H1 (cell line): ENCODE data around the gene PHTF1. TPM values are rescaled to one million over a fixed set of nuclear protein-coding genes. Genes with fewer than 3 reads are reported as not detected.

Source experiments
- CTCF ChIA-PET: fragments of 300-600 bp; sonication (Branson Sonifier 250); formaldehyde crosslinking; loops from one replicate; lab custom pipeline; 2021; ENCODE audit not compliant: partially characterized antibody; lab: Charles Lee
- POLR2A ChIA-PET: fragments of 300-600 bp; sonication (Branson Sonifier 250); formaldehyde crosslinking; loops from one replicate; lab custom pipeline; 2021; ENCODE audit warnings: inconsistent platforms; ENCODE audit not compliant: partially characterized antibody; lab: Charles Lee
- DNase-seq, 2 experiments: peaks; one replicate each; pipeline versions ENCODE4 v3.0.0 to v3.0.0-alpha.2; 2010 to 2022; ENCODE audit warnings: low spot score in 2 of 2, low read depth in 1 of 2, mixed read lengths in 1 of 2
- FAIRE-seq: peaks from 2 replicates; lab custom pipeline; 2011; peaks lifted over from hg19 to GRCh38; lab: Jason Lieb, UNC
- H2AFZ ChIP-seq: 2 replicates; pipeline ENCODE4 v1.8.1; 2012; ENCODE audit warnings: low read length, inconsistent platforms
- H2AK5ac ChIP-seq: 2 replicates; pipeline ENCODE4 v1.6.1; 2013; ENCODE audit warnings: low read depth, low read length
- H2BK120ac ChIP-seq: replicated peaks from 2 replicates; pipeline ENCODE3; 2013; ENCODE audit warnings: low read depth, low read length, inconsistent platforms
- H2BK12ac ChIP-seq: 2 replicates; pipeline ENCODE4 v1.6.1; 2013; ENCODE audit warnings: low read depth, low read length
- H2BK15ac ChIP-seq: 2 replicates; pipeline ENCODE4 v1.6.1; 2013; ENCODE audit warnings: low read length
- H2BK20ac ChIP-seq: 2 replicates; pipeline ENCODE4 v1.6.1; 2013; ENCODE audit warnings: low read length
- H2BK5ac ChIP-seq: 2 replicates; pipeline ENCODE4 v1.6.1; 2013; ENCODE audit warnings: low read depth, low read length
- H3K14ac ChIP-seq: 2 replicates; pipeline ENCODE4 v1.6.1; 2013; ENCODE audit warnings: inconsistent platforms; ENCODE audit not compliant: insufficient read length
- H3K18ac ChIP-seq: 2 replicates; pipeline ENCODE4 v1.6.1; 2013; ENCODE audit warnings: low read length; ENCODE audit errors: extremely low read depth
- H3K23ac ChIP-seq: 2 replicates; pipeline ENCODE4 v1.6.1; 2013; ENCODE audit warnings: inconsistent platforms; ENCODE audit not compliant: insufficient read length
- H3K23me2 ChIP-seq: 2 replicates; pipeline ENCODE4 v1.6.1; 2013; ENCODE audit warnings: low read depth, low read length
- H3K27ac ChIP-seq: 2 replicates; pipeline ENCODE4 v1.6.1; 2011; ENCODE audit warnings: low read depth, low read length, inconsistent platforms
- H3K27me3 ChIP-seq, 4 experiments: replicated peaks in 1 of 4; 1 replicate in 1 of 4; 2 replicates in 3 of 4; pipeline versions ENCODE4 v1.6.1 to v1.8.1; 2011 to 2013; ENCODE audit warnings: low read length in 3 of 4, mild to moderate bottlenecking in 3 of 4, inconsistent platforms in 2 of 4, mixed read lengths in 2 of 4, moderate library complexity in 1 of 4; ENCODE audit not compliant: control insufficient read depth in 3 of 4, insufficient read depth in 3 of 4; ENCODE audit errors: extremely low read depth in 1 of 4
- H3K36me3 ChIP-seq, 4 experiments: 2 replicates each; pipeline versions ENCODE4 v1.6.1 to v1.8.1; 2011 to 2013; ENCODE audit warnings: mild to moderate bottlenecking in 4 of 4, low read length in 3 of 4, moderate library complexity in 2 of 4, control low read depth in 1 of 4, inconsistent platforms in 1 of 4; ENCODE audit not compliant: insufficient read depth in 4 of 4, control insufficient read depth in 2 of 4
- H3K4ac ChIP-seq: replicated peaks from 2 replicates; pipeline ENCODE3; 2013; ENCODE audit warnings: low read length, low read depth, mixed read lengths, inconsistent platforms; ENCODE audit not compliant: insufficient read length
- H3K4me1 ChIP-seq, 4 experiments: replicated peaks in 1 of 4; 1 replicate in 1 of 4; 2 replicates in 3 of 4; pipeline versions ENCODE4 v1.6.1 to v1.8.1; 2011 to 2013; ENCODE audit warnings: low read length in 3 of 4, inconsistent platforms in 2 of 4, mixed read lengths in 1 of 4; ENCODE audit not compliant: insufficient read depth in 4 of 4, control insufficient read depth in 3 of 4
- H3K4me2 ChIP-seq, 2 experiments: 2 replicates each; pipeline versions ENCODE4 v1.6.1 to v1.8.1; 2011 to 2013; ENCODE audit warnings: low read depth in 2 of 2, low read length in 2 of 2, control low read depth in 1 of 2, inconsistent platforms in 1 of 2, mild to moderate bottlenecking in 1 of 2; ENCODE audit not compliant: insufficient read depth in 1 of 2
- H3K4me3 ChIP-seq, 4 experiments: fragments of 200-600, 300-600 bp in 1 of 4; sonication (generic), shearing (Covaris generic), sonication (Bioruptor Twin) in 1 of 4; 2 replicates each; pipeline versions ENCODE4 v1.5.1 to v1.8.1; 2011 to 2016; ENCODE audit warnings: low read length in 4 of 4, low read depth in 3 of 4, control low read depth in 2 of 4, inconsistent platforms in 2 of 4, mild to moderate bottlenecking in 2 of 4, mixed read lengths in 1 of 4, moderate library complexity in 1 of 4; ENCODE audit not compliant: insufficient read depth in 2 of 4; ENCODE audit errors: extremely low read depth in 1 of 4
- H3K56ac ChIP-seq: replicated peaks from 2 replicates; pipeline ENCODE3; 2013; ENCODE audit warnings: low read depth, mild to moderate bottlenecking, mixed read lengths, low read length, inconsistent platforms; ENCODE audit not compliant: insufficient read length
- H3K79me1 ChIP-seq: 2 replicates; pipeline ENCODE4 v1.6.1; 2013; ENCODE audit warnings: low read depth, low read length, control low read depth
- H3K79me2 ChIP-seq, 2 experiments: 2 replicates each; pipeline versions ENCODE4 v1.6.1 to v1.8.1; 2012 to 2013; ENCODE audit warnings: low read length in 2 of 2, mild to moderate bottlenecking in 2 of 2, inconsistent platforms in 1 of 2; ENCODE audit not compliant: insufficient read depth in 2 of 2, control insufficient read depth in 1 of 2
- H3K9ac ChIP-seq, 4 experiments: replicated peaks in 1 of 4; 1 replicate in 1 of 4; 2 replicates in 3 of 4; pipeline versions ENCODE4 v1.6.1 to v1.8.1; 2011 to 2013; ENCODE audit warnings: low read depth in 3 of 4, low read length in 3 of 4, control low read depth in 2 of 4, mild to moderate bottlenecking in 2 of 4, moderate library complexity in 2 of 4, inconsistent platforms in 1 of 4; ENCODE audit errors: extremely low read depth in 1 of 4
- H3K9me3 ChIP-seq, 2 experiments: 2 replicates each; pipeline versions ENCODE4 v1.6.1 to v1.8.1; 2012 to 2013; ENCODE audit warnings: mild to moderate bottlenecking in 2 of 2, moderate library complexity in 2 of 2, control low read depth in 1 of 2, inconsistent platforms in 1 of 2, low read depth in 1 of 2, low read length in 1 of 2, mixed read lengths in 1 of 2; ENCODE audit not compliant: insufficient read depth in 2 of 2
- H4K20me1 ChIP-seq, 2 experiments: replicated peaks in 1 of 2; 2 replicates each; pipeline versions ENCODE3 to v1.8.1; 2011 to 2013; ENCODE audit warnings: inconsistent platforms in 2 of 2, low read length in 2 of 2, mild to moderate bottlenecking in 1 of 2; ENCODE audit not compliant: insufficient read depth in 2 of 2, control insufficient read depth in 1 of 2
- H4K5ac ChIP-seq: 2 replicates; pipeline ENCODE4 v1.6.1; 2013; ENCODE audit warnings: low read length, low read depth, mixed read lengths, inconsistent platforms; ENCODE audit not compliant: insufficient read length
- H4K8ac ChIP-seq: 2 replicates; pipeline ENCODE4 v1.8.0; 2013; ENCODE audit warnings: mild to moderate bottlenecking, moderate library complexity, low read length, inconsistent platforms; ENCODE audit not compliant: insufficient read depth; ENCODE audit errors: extremely low read depth
- H4K91ac ChIP-seq: replicated peaks from 2 replicates; pipeline ENCODE3; 2013; ENCODE audit warnings: low read length, mixed read lengths, inconsistent platforms; ENCODE audit not compliant: insufficient read length
- BRCA1 ChIP-seq: IDR thresholded peaks from 2 replicates; pipeline ENCODE4 v1.6.1; 2012; ENCODE audit warnings: low read depth, low read length, improper control_type of control experiment
- FOSL1 ChIP-seq: IDR thresholded peaks from 2 replicates; pipeline ENCODE4 v1.6.1; 2011; ENCODE audit warnings: mild to moderate bottlenecking, low read depth, low read length, moderate library complexity; ENCODE audit not compliant: insufficient read depth
- HDAC6 ChIP-seq: IDR thresholded peaks from one replicate; pipeline ENCODE4 v1.7.1; 2012; ENCODE audit warnings: low read depth, mild to moderate bottlenecking, inconsistent platforms, low read length, moderate library complexity
- JUN ChIP-seq: IDR thresholded peaks from 2 replicates; pipeline ENCODE4 v1.6.1; 2011; ENCODE audit warnings: low read depth, mild to moderate bottlenecking, improper control_type of control experiment, low read length
- RAD21 ChIP-seq, 2 experiments: IDR thresholded peaks in 1 of 2; conservative IDR thresholded peaks in 1 of 2; 2 replicates each; pipeline ENCODE4 v1.6.1; 2011; ENCODE audit warnings: low read depth in 2 of 2, low read length in 2 of 2, improper control_type of control experiment in 1 of 2, inconsistent platforms in 1 of 2, mild to moderate bottlenecking in 1 of 2, moderate library complexity in 1 of 2
- RBBP5 ChIP-seq: IDR thresholded peaks from 2 replicates; pipeline ENCODE4 v1.7.1; 2012; ENCODE audit warnings: low read depth, mild to moderate bottlenecking, inconsistent platforms, low read length, moderate library complexity, borderline replicate concordance
- RNF2 ChIP-seq: fragments of 200-900, 300-1000 bp; sonication (generic); IDR thresholded peaks from 2 replicates; pipeline ENCODE4 v1.7.1; 2016; ENCODE audit warnings: borderline replicate concordance, low read depth, mild to moderate bottlenecking, antibody characterized with exemption, low read length; ENCODE audit not compliant: poor library complexity, severe bottlenecking; ENCODE audit errors: missing control alignments
- SRF ChIP-seq: IDR thresholded peaks from 2 replicates; pipeline ENCODE4 v1.6.1; 2011; ENCODE audit warnings: mild to moderate bottlenecking, low read depth, low read length, moderate library complexity
- SUZ12 ChIP-seq: fragments of 200-600 bp; sonication (generic); IDR thresholded peaks from 2 replicates; pipeline ENCODE4 v1.6.1; 2012; ENCODE audit warnings: mild to moderate bottlenecking, inconsistent platforms, low read length, moderate library complexity, mixed read lengths
- ZNF274 ChIP-seq: IDR thresholded peaks from 2 replicates; pipeline ENCODE4 v1.7.0; 2012; ENCODE audit warnings: low read length, borderline replicate concordance; ENCODE audit errors: extremely low read depth
- WGBS, 2 experiments: shearing (Covaris generic) in 1 of 2; methylation state at CpG; one replicate each; pipeline versions ENCODE4 v1.1.6 to v1.1.7; 2013 to 2015; ENCODE audit warnings: low lambda C conversion rate in 2 of 2, mixed read lengths in 2 of 2, inconsistent platforms in 1 of 2, low coverage in 1 of 2, missing lambda C conversion rate in 1 of 2; ENCODE audit not compliant: insufficient replicate concordance in 2 of 2, insufficient coverage in 1 of 2, insufficient read length in 1 of 2; ENCODE audit errors: extremely low coverage in 1 of 2, missing lambda C conversion rate in 1 of 2; 5-methylcytosine and 5-hydroxymethylcytosine counted together
- polyA plus RNA-seq, 7 experiments: library from polyadenylated mRNA; depleted of rRNA in 3 of 7; stranded (reverse) in 5 of 7; unstranded in 2 of 7; fragments of >200 nt in 5 of 7; fragments of 200-250 nt in 2 of 7; gene quantifications; 1 replicate in 5 of 7; 2 replicates in 1 of 7; 4 replicates in 1 of 7; pipeline versions ENCODE4 v1.2.1 to v1.2.3, GENCODE V29; 2011 to 2013; ENCODE audit warnings: missing spikeins in 2 of 7, mixed read lengths in 2 of 7
- total RNA-seq: library from RNA; stranded (reverse); fragmentation: NEBNext Ultra II Directional; extraction: Animal tissue kit (Norgen Biotek cat#: 25700); gene quantifications from 2 replicates; pipeline ENCODE4 v1.2.1, GENCODE V29; 2021

PHTF1 gene
- total and polyA plus RNA-seq, 2 of the 8 experiments (the other 6 are each of a cell fraction or from before 2014, with no cell fraction given) = 9.1 to 26.9 TPM

GRCh38 chr1:113792986-113793385, 33.7 kb upstream of the PHTF1 start:
- Histone ChIP-seq H2AFZ (no peak overlapping the region), H3K18ac (no peak overlapping the region), H2BK12ac (no peak overlapping the region), H3K36me3 (peaks cover 0 to 14% (median 4%) of the 10 kb centered on the region in 4 experiments; a peak in 4 of 8 replicates), H3K27me3 (no peaks in the 10 kb centered on the region), H4K20me1 (peaks cover 2 to 9% of the 10 kb centered on the region in 2 experiments), H2BK120ac (no peak overlapping the region), H2BK5ac (no peak overlapping the region), H3K79me1 (no peaks in the 10 kb centered on the region), H3K9ac (no peak overlapping the region), H3K27ac (no peak overlapping the region), H2BK15ac (no peak overlapping the region), H3K23ac (no peak overlapping the region), H3K23me2 (no peaks in the 10 kb centered on the region), H2BK20ac (no peak overlapping the region), H4K91ac (no peak overlapping the region), H3K79me2 (peaks cover 0 to 13% of the 10 kb centered on the region in 2 experiments; a peak in 1 of 4 replicates), H4K8ac (no peak overlapping the region), H3K9me3 (no peaks in the 10 kb centered on the region), H3K4me3 (no peak overlapping the region), H3K56ac (no peak overlapping the region), H3K4me1 (no peaks in the 10 kb centered on the region), H3K4ac (no peak overlapping the region), H4K5ac (no peak overlapping the region), H3K14ac (no peak overlapping the region), H3K4me2 (no peak overlapping the region), H2AK5ac (no peak overlapping the region)
- no peak for TF ChIP-seq FOSL1
- TF ChIP-seq BRCA1 = no peak
- no peak for TF ChIP-seq SUZ12
- TF ChIP-seq SRF = no peak
- no peak for TF ChIP-seq ZNF274
- no peak for TF ChIP-seq RAD21 (IDR thresholded peaks at IDR 0.05 in 1 of 2, conservative IDR thresholded peaks at IDR 0.05 in 1 of 2; ENCODE audit: low read depth in 2 of 2, low read length in 2 of 2)
- TF ChIP-seq RNF2 = no peak
- TF ChIP-seq JUN = no peak
- no peak for TF ChIP-seq HDAC6
- no peak for TF ChIP-seq RBBP5
- POLR2A ChIA-PET = interaction anchor here (0.8 kb wide), 1 partner anchor 20 kb away, joined by 5 read pairs; the partner anchor contains the start of gene RSBN1
- CTCF ChIA-PET = interaction anchor here (0.6 kb wide), 1 partner anchor 240 kb away, joined by 3 read pairs; no protein-coding TSS in a partner anchor
- FAIRE-seq (no peak), DNase-seq (no peak)
- WGBS, 2 experiments = 85% methylated on average over 1 of the region's 1 CpG; no CpG with 5 or more reads in 1 of the 2 experiments
